ENCODE data around the gene CTSW.

DNA sequence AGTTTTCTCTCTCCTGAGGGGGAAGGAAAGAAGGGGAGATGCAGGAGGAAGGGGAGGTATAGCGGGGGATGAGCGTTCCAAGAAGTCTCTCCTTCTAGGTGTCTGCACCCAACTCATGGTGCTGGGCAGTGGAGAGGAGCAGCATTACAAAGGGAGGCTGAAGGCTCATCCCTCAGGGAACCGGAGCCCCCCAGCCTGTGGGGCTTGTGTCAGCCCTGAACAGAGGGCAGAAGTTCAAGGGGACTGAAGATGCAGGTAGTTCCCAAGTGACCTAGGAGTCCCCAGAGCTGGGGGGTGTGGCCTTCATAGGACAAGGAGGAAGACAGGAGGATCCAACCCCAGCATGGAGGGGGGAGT lies 37.4 kb downstream of the CTSW start:
- TF ChIP-seq, protein P1, sequence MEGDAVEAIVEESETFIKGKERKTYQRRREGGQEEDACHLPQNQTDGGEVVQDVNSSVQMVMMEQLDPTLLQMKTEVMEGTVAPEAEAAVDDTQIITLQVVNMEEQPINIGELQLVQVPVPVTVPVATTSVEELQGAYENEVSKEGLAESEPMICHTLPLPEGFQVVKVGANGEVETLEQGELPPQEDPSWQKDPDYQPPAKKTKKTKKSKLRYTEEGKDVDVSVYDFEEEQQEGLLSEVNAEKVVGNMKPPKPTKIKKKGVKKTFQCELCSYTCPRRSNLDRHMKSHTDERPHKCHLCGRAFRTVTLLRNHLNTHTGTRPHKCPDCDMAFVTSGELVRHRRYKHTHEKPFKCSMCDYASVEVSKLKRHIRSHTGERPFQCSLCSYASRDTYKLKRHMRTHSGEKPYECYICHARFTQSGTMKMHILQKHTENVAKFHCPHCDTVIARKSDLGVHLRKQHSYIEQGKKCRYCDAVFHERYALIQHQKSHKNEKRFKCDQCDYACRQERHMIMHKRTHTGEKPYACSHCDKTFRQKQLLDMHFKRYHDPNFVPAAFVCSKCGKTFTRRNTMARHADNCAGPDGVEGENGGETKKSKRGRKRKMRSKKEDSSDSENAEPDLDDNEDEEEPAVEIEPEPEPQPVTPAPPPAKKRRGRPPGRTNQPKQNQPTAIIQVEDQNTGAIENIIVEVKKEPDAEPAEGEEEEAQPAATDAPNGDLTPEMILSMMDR (IDR thresholded peaks at IDR 0.05) = no peak
- no peak for TF ChIP-seq ZNF121 (CRISPR knock-in tag; IDR thresholded peaks at IDR 0.05)
- TF ChIP-seq, protein P2, sequence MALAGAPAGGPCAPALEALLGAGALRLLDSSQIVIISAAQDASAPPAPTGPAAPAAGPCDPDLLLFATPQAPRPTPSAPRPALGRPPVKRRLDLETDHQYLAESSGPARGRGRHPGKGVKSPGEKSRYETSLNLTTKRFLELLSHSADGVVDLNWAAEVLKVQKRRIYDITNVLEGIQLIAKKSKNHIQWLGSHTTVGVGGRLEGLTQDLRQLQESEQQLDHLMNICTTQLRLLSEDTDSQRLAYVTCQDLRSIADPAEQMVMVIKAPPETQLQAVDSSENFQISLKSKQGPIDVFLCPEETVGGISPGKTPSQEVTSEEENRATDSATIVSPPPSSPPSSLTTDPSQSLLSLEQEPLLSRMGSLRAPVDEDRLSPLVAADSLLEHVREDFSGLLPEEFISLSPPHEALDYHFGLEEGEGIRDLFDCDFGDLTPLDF (CRISPR knock-in tag; IDR thresholded peaks at IDR 0.05) = no peak
- TF ChIP-seq, protein P3, sequence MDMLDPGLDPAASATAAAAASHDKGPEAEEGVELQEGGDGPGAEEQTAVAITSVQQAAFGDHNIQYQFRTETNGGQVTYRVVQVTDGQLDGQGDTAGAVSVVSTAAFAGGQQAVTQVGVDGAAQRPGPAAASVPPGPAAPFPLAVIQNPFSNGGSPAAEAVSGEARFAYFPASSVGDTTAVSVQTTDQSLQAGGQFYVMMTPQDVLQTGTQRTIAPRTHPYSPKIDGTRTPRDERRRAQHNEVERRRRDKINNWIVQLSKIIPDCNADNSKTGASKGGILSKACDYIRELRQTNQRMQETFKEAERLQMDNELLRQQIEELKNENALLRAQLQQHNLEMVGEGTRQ (CRISPR knock-in tag; IDR thresholded peaks at IDR 0.05) = no peak
- TF ChIP-seq FOXJ3 (CRISPR knock-in tag; IDR thresholded peaks at IDR 0.05; ENCODE audit: borderline replicate concordance) = no peak
